ENCODE measurements around the gene FAM171A2. TPM values are rescaled to one million over a fixed set of nuclear protein-coding genes. Genes with fewer than 3 reads are reported as not detected.

FAM171A2 gene
- total RNA-seq, 1 donor from 2014 or later = 15.0 TPM

DNA sequence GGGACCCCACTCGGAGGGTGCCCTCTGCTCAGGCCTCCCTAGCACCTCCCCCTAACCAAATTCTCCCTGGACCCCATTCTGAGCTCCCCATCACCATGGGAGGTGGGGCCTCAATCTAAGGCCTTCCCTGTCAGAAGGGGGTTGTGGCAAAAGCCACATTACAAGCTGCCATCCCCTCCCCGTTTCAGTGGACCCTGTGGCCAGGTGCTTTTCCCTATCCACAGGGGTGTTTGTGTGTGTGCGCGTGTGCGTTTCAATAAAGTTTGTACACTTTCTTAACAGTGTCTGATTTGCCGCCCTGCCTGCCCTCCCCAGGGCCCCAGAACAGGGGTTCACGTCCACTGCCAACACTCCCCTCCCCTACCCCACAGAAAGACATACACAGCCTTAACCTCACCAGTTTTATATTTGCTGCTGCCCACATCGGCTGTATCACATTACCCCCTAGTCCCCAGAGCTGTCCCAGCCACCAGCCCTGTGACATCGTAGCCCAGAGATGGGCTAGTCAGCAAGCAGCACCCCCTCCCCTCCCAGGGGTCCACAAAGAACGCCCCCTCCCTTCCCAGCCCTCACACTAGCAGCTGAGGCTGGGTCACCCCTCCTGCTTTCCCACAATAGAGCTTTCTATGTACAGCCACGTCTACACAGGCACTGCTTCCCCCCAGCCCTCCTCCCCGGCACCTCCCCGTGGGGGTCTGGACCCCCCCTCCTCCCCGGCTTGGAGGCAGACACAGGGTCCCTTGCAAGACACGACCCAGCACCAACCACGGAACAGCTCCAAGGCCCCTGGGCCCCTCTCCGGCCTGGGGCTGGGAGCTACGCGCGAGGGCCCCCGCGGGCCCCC is 10.6 kb downstream of the FAM171A2 start:
- DNase-seq (ENCODE audit: low read depth) = no peak
- TF ChIP-seq, protein P1, sequence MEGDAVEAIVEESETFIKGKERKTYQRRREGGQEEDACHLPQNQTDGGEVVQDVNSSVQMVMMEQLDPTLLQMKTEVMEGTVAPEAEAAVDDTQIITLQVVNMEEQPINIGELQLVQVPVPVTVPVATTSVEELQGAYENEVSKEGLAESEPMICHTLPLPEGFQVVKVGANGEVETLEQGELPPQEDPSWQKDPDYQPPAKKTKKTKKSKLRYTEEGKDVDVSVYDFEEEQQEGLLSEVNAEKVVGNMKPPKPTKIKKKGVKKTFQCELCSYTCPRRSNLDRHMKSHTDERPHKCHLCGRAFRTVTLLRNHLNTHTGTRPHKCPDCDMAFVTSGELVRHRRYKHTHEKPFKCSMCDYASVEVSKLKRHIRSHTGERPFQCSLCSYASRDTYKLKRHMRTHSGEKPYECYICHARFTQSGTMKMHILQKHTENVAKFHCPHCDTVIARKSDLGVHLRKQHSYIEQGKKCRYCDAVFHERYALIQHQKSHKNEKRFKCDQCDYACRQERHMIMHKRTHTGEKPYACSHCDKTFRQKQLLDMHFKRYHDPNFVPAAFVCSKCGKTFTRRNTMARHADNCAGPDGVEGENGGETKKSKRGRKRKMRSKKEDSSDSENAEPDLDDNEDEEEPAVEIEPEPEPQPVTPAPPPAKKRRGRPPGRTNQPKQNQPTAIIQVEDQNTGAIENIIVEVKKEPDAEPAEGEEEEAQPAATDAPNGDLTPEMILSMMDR (conservative IDR thresholded peaks at IDR 0.05; ENCODE audit: low read depth, low read length) = no peak
- H3K4me3 ChIP-seq (ENCODE audit: low read depth, low read length) = no peak overlapping the region

DNA sequence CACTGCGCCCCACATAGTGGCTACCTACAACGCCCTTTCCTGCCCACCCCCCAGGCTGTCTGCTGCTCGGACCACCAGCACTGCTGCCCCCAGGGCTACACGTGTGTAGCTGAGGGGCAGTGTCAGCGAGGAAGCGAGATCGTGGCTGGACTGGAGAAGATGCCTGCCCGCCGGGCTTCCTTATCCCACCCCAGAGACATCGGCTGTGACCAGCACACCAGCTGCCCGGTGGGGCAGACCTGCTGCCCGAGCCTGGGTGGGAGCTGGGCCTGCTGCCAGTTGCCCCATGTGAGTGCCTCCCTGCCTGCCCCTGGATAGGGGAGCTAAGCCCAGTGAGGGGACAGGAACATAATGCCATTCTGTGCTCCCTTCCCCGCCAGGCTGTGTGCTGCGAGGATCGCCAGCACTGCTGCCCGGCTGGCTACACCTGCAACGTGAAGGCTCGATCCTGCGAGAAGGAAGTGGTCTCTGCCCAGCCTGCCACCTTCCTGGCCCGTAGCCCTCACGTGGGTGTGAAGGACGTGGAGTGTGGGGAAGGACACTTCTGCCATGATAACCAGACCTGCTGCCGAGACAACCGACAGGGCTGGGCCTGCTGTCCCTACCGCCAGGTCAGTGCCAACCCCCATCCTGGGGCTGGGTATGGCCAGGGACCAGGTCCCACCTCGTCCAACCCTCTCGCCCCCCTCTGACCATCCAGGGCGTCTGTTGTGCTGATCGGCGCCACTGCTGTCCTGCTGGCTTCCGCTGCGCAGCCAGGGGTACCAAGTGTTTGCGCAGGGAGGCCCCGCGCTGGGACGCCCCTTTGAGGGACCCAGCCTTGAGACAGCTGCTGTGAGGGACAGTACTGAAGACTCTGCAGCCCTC is 11.5 kb downstream of the FAM171A2 start:
- TF ChIP-seq, protein P1 (conservative IDR thresholded peaks at IDR 0.05; ENCODE audit: low read depth, low read length) = no peak
- DNase-seq (ENCODE audit: low read depth) = no peak
- no peak overlapping the region for H3K4me3 ChIP-seq (ENCODE audit: low read depth, low read length)

DNA sequence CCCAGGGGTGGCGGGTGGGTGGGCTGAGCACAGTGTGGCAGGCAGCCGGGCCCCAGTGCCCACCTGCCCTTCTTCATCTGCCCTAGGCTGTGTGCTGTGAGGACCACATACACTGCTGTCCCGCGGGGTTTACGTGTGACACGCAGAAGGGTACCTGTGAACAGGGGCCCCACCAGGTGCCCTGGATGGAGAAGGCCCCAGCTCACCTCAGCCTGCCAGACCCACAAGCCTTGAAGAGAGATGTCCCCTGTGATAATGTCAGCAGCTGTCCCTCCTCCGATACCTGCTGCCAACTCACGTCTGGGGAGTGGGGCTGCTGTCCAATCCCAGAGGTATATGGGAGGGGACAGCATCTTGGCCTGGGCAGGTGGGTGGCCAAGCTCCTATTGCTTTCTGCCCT is 12.2 kb downstream of the FAM171A2 start:
- TF ChIP-seq, protein P1 (conservative IDR thresholded peaks at IDR 0.05; ENCODE audit: low read depth, low read length) = no peak
- H3K4me3 ChIP-seq (ENCODE audit: low read depth, low read length) = no peak overlapping the region
- no peak for DNase-seq (ENCODE audit: low read depth)

DNA sequence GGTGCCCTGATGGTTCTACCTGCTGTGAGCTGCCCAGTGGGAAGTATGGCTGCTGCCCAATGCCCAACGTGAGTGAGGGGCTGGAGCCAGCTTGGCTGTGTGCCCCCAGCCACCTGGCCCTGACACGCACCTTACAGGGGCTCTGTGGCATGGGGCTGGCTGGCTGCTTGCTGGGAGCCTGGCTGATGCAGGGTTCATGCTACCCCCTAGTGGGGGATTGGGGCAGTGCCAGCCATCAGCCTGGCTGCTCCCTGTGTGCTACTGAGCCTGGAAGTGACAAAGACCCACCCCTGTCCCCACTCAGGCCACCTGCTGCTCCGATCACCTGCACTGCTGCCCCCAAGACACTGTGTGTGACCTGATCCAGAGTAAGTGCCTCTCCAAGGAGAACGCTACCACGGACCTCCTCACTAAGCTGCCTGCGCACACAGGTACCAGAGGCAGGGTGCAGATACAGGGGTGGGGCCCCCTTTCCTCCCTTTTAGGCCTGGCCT is 12.9 kb downstream of the FAM171A2 start:
- TF ChIP-seq, protein P1 (conservative IDR thresholded peaks at IDR 0.05; ENCODE audit: low read depth, low read length) = peak; percentile 82
- no peak overlapping the region for H3K4me3 ChIP-seq (ENCODE audit: low read depth, low read length)
- no peak for DNase-seq (ENCODE audit: low read depth)

DNA sequence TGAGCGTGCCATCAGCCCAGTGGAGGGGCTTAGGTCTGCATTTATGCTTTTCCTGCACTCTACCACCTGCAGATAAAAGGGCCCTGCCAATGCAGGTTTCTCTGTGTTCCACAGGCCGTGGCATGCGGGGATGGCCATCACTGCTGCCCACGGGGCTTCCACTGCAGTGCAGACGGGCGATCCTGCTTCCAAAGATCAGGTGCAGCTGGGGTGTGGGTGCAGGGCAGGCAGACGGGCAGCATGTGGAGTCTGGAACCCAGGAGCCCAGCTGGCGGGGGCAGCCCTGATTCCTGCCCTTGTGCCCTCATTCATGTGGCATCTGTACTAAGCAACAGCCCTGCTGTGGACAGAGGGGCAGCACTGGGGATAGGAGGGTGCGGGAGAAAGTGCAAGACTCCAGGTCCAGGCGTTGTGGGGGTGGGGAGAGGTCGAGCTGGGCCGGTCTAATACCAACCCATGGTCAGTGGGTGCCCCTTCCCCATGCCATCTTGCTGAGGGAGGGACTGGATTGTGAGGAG is 14.0 kb downstream of the FAM171A2 start:
- DNase-seq (ENCODE audit: low read depth) = no peak
- no peak overlapping the region for H3K4me3 ChIP-seq (ENCODE audit: low read depth, low read length)
- TF ChIP-seq, protein P1 (conservative IDR thresholded peaks at IDR 0.05; ENCODE audit: low read depth, low read length) = no peak

DNA sequence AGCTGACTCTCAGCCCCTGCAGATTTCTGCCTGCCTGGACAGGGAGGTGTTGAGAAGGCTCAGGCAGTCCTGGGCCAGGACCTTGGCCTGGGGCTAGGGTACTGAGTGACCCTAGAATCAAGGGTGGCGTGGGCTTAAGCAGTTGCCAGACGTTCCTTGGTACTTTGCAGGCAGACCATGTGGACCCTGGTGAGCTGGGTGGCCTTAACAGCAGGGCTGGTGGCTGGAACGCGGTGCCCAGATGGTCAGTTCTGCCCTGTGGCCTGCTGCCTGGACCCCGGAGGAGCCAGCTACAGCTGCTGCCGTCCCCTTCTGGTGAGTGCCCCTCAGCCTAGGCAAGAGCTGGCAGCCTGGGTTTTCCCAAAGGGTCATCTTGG is 14.7 kb downstream of the FAM171A2 start:
- TF ChIP-seq, protein P1 (conservative IDR thresholded peaks at IDR 0.05; ENCODE audit: low read depth, low read length) = no peak
- no peak overlapping the region for H3K4me3 ChIP-seq (ENCODE audit: low read depth, low read length)
- no peak for DNase-seq (ENCODE audit: low read depth)

Measured in epithelial cell of proximal tubule (primary cell).